GM23338 (cell line): Measurements from ENCODE around the gene TOB2. TPM values are rescaled to one million over a fixed set of nuclear protein-coding genes. Genes with fewer than 3 reads are reported as not detected.
A peak's percentile ranks its signal among the peaks of the same experiment; 100 is the strongest.

ENCODE experiments used
- ATAC-seq: fragments of 200-7000 bp; cut with Tn5 transposase; 3 replicates; pipeline ENCODE4 v1.9.1; 2020
- DNase-seq: peaks from one replicate; pipeline ENCODE4 v3.0.0-alpha.2; 2015; ENCODE audit warnings: low spot score
- H2AFZ ChIP-seq: fragments of 200-600 bp; sonication (generic); 2 replicates; pipeline ENCODE4 v1.8.0; 2016; ENCODE audit warnings: antibody characterized with exemption, mild to moderate bottlenecking, moderate library complexity
- H3F3A ChIP-seq: fragments of 200-600 bp; sonication (generic); replicated peaks from 2 replicates; pipeline ENCODE4 v1.8.0; 2017; ENCODE audit warnings: antibody characterized with exemption, mixed run types, low read depth
- H3K27ac ChIP-seq: fragments of 200-600 bp; sonication (generic); 2 replicates; pipeline ENCODE4 v1.6.1; 2016; ENCODE audit warnings: low read depth
- H3K27me3 ChIP-seq: fragments of 200-600 bp; sonication (generic); 2 replicates; pipeline ENCODE4 v1.8.0; 2016; ENCODE audit warnings: mild to moderate bottlenecking, mixed run types, moderate library complexity; ENCODE audit not compliant: insufficient read depth
- H3K36me3 ChIP-seq: fragments of 200-600 bp; sonication (generic); 2 replicates; pipeline ENCODE4 v1.8.0; 2016; ENCODE audit warnings: mild to moderate bottlenecking; ENCODE audit not compliant: insufficient read depth
- H3K4me1 ChIP-seq: fragments of 200-600 bp; sonication (generic); 2 replicates; pipeline ENCODE4 v1.8.0; 2016; ENCODE audit warnings: mild to moderate bottlenecking, moderate library complexity; ENCODE audit not compliant: insufficient read depth
- H3K4me2 ChIP-seq: fragments of 200-600 bp; sonication (generic); 2 replicates; pipeline ENCODE4 v1.7.1; 2017; ENCODE audit warnings: mixed run types
- H3K4me3 ChIP-seq: fragments of 200-600 bp; sonication (generic); 2 replicates; pipeline ENCODE4 v1.6.1; 2016; ENCODE audit warnings: mixed run types
- H3K79me2 ChIP-seq: fragments of 200-600 bp; sonication (generic); replicated peaks from 2 replicates; pipeline ENCODE4 v1.8.0; 2017; ENCODE audit warnings: mild to moderate bottlenecking; ENCODE audit not compliant: insufficient read depth
- H3K9me2 ChIP-seq: fragments of 200-600 bp; sonication (generic); 2 replicates; pipeline ENCODE4 v1.8.0; 2017; ENCODE audit not compliant: insufficient read depth
- H4K20me1 ChIP-seq: fragments of 200-600 bp; sonication (generic); replicated peaks from 2 replicates; pipeline ENCODE4 v1.8.0; 2017; ENCODE audit warnings: mild to moderate bottlenecking; ENCODE audit not compliant: insufficient read depth
- H3K27ac Mint-ChIP-seq: 2 replicates; pipeline ENCODE4 v1.8.0; 2020; ENCODE audit warnings: inconsistent platforms, mild to moderate bottlenecking, moderate library complexity, mixed read lengths
- H3K27me3 Mint-ChIP-seq: 3 replicates; pipeline ENCODE4 v1.8.0; 2022; ENCODE audit warnings: low read depth, mild to moderate bottlenecking, moderate library complexity, mixed read lengths, inconsistent platforms; ENCODE audit not compliant: insufficient read depth, poor library complexity
- H3K36me3 Mint-ChIP-seq: 3 replicates; pipeline ENCODE4 v1.8.0; 2021; ENCODE audit warnings: low read depth, mild to moderate bottlenecking, inconsistent platforms, moderate library complexity, mixed read lengths
- H3K4me1 Mint-ChIP-seq: 3 replicates; pipeline ENCODE4 v1.8.0; 2020; ENCODE audit warnings: mild to moderate bottlenecking, inconsistent platforms, mixed read lengths
- H3K4me3 Mint-ChIP-seq: 3 replicates; pipeline ENCODE4 v1.8.0; 2021; ENCODE audit warnings: moderate library complexity, mild to moderate bottlenecking, inconsistent platforms, mixed read lengths
- H3K9me3 Mint-ChIP-seq: 3 replicates; pipeline ENCODE4 v1.8.0; 2020; ENCODE audit warnings: moderate library complexity, mild to moderate bottlenecking, inconsistent platforms, mixed read lengths
- CREB1 ChIP-seq: fragments of 250-450 bp; sonication (Bioruptor Pico); IDR thresholded peaks from 2 replicates; pipeline ENCODE4 v1.5.0; 2020; ENCODE audit warnings: low read depth, mild to moderate bottlenecking, moderate library complexity
- EZH2 ChIP-seq: fragments of 200-600 bp; sonication (generic); IDR thresholded peaks from one replicate; pipeline ENCODE4 v1.8.0; 2017; ENCODE audit warnings: antibody characterized with exemption, mild to moderate bottlenecking, low read depth; ENCODE audit not compliant: unreplicated experiment
- EZH2phosphoT487 ChIP-seq: fragments of 200-600 bp; sonication (generic); IDR thresholded peaks from one replicate; pipeline ENCODE4 v1.8.1; 2018; ENCODE audit warnings: antibody characterized with exemption; ENCODE audit not compliant: unreplicated experiment
- JUNB ChIP-seq: IDR thresholded peaks from one replicate; pipeline ENCODE4 v1.6.1; 2016; ENCODE audit warnings: antibody characterized with exemption; ENCODE audit not compliant: unreplicated experiment
- NANOG ChIP-seq: IDR thresholded peaks from 2 replicates; pipeline ENCODE4 v1.6.1; 2016; ENCODE audit warnings: antibody characterized with exemption, borderline replicate concordance
- POLR2AphosphoS5 ChIP-seq: IDR thresholded peaks from 2 replicates; pipeline ENCODE4 v1.6.1; 2016; ENCODE audit warnings: antibody characterized with exemption, low read depth
- STAT1 ChIP-seq: IDR thresholded peaks from one replicate; pipeline ENCODE4 v1.6.1; 2016; ENCODE audit warnings: antibody characterized with exemption; ENCODE audit not compliant: unreplicated experiment
- ZNF114 ChIP-seq: fragments of 250-450 bp; sonication (Bioruptor Pico); IDR thresholded peaks from 2 replicates; pipeline ENCODE4 v1.5.0; 2020; ENCODE audit warnings: mild to moderate bottlenecking, moderate library complexity
- ZNF331 ChIP-seq: fragments of 250-450 bp; sonication (Bioruptor Pico); IDR thresholded peaks from 2 replicates; pipeline ENCODE4 v1.5.0; 2020; ENCODE audit warnings: low read depth, mild to moderate bottlenecking, moderate library complexity
- polyA plus RNA-seq: library from polyadenylated mRNA; unstranded; fragments of >200 nt; fragmentation: Nextera tagmentation; extraction: Ambion mirVana; gene quantifications from 2 replicates; pipeline ENCODE4 v1.2.1, GENCODE V29; 2016
- total RNA-seq: library from RNA; depleted of rRNA; stranded (reverse); fragments of >200 nt; shearing (Covaris generic); gene quantifications from 2 replicates; pipeline ENCODE4 v1.2.3, GENCODE V29; 2014
- TF ChIP-seq, protein P1 (sequence below), 2 experiments: fragments of 200-600 bp in 1 of 2; sonication (generic) in 1 of 2; conservative IDR thresholded peaks; 2 replicates each; pipeline versions ENCODE4 v1.5.1 to v1.6.1; 2016 to 2017; ENCODE audit warnings: antibody characterized with exemption in 2 of 2, low read depth in 2 of 2, mild to moderate bottlenecking in 2 of 2, moderate library complexity in 1 of 2
- TF ChIP-seq, protein P2 (sequence below): IDR thresholded peaks from one replicate; pipeline ENCODE4 v1.6.1; 2018; ENCODE audit warnings: antibody characterized with exemption; ENCODE audit not compliant: unreplicated experiment
- TF ChIP-seq, protein P3 (sequence below): fragments of 250-450 bp; sonication (Bioruptor Pico); IDR thresholded peaks from 2 replicates; pipeline ENCODE4 v1.5.0; 2020; ENCODE audit warnings: mild to moderate bottlenecking, moderate library complexity
- TF ChIP-seq, protein P4 (sequence below): IDR thresholded peaks from 2 replicates; pipeline ENCODE4 v1.6.1; 2016; ENCODE audit warnings: antibody characterized with exemption

TOB2 gene
- total and polyA plus RNA-seq, 2 experiments from 2014 or later, result 27.3 to 47.2 TPM

GRCh38 chr22:41448189-41448808 lies 1.7 kb upstream of the TOB2 start:
- H3K36me3 Mint-ChIP-seq, result peaks cover 24% of the 10 kb centered on the region
- ATAC-seq, result peak; percentile 68
- Histone ChIP-seq H3F3A (peaks cover 11% of the 10 kb centered on the region; the same call in 1 of the 2 replicates), H3K4me2 (peak overlapping the region; percentile 100), H3K36me3 (0 out of 2 replicates have a peak, but pooled peaks cover 3% of the 10 kb centered on the region), H2AFZ (no peak overlapping the region), H3K27ac (peak overlapping the region; percentile 99), H3K4me3 (peak overlapping the region; percentile 99), H3K9me2 (no peaks in the 10 kb centered on the region), H3K27me3 (no peaks in the 10 kb centered on the region), H3K79me2 (peaks cover 28% of the 10 kb centered on the region), H3K4me1 (peaks cover 5% of the 10 kb centered on the region), H4K20me1 (peaks cover 7% of the 10 kb centered on the region)
- peak overlapping the region; percentile 99 for H3K27ac Mint-ChIP-seq
- H3K27me3 Mint-ChIP-seq, result peaks cover 36% of the 10 kb centered on the region
- peak overlapping the region; percentile 99 for H3K4me3 Mint-ChIP-seq
- H3K4me1 Mint-ChIP-seq, result peaks cover 13% of the 10 kb centered on the region
- TF ChIP-seq, protein P1, sequence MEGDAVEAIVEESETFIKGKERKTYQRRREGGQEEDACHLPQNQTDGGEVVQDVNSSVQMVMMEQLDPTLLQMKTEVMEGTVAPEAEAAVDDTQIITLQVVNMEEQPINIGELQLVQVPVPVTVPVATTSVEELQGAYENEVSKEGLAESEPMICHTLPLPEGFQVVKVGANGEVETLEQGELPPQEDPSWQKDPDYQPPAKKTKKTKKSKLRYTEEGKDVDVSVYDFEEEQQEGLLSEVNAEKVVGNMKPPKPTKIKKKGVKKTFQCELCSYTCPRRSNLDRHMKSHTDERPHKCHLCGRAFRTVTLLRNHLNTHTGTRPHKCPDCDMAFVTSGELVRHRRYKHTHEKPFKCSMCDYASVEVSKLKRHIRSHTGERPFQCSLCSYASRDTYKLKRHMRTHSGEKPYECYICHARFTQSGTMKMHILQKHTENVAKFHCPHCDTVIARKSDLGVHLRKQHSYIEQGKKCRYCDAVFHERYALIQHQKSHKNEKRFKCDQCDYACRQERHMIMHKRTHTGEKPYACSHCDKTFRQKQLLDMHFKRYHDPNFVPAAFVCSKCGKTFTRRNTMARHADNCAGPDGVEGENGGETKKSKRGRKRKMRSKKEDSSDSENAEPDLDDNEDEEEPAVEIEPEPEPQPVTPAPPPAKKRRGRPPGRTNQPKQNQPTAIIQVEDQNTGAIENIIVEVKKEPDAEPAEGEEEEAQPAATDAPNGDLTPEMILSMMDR (conservative IDR thresholded peaks at IDR 0.05; ENCODE audit: low read depth in 2 of 2), result no peak
- peak; percentile 94 for TF ChIP-seq CREB1 (CRISPR knock-in tag)
- TF ChIP-seq, protein P2, sequence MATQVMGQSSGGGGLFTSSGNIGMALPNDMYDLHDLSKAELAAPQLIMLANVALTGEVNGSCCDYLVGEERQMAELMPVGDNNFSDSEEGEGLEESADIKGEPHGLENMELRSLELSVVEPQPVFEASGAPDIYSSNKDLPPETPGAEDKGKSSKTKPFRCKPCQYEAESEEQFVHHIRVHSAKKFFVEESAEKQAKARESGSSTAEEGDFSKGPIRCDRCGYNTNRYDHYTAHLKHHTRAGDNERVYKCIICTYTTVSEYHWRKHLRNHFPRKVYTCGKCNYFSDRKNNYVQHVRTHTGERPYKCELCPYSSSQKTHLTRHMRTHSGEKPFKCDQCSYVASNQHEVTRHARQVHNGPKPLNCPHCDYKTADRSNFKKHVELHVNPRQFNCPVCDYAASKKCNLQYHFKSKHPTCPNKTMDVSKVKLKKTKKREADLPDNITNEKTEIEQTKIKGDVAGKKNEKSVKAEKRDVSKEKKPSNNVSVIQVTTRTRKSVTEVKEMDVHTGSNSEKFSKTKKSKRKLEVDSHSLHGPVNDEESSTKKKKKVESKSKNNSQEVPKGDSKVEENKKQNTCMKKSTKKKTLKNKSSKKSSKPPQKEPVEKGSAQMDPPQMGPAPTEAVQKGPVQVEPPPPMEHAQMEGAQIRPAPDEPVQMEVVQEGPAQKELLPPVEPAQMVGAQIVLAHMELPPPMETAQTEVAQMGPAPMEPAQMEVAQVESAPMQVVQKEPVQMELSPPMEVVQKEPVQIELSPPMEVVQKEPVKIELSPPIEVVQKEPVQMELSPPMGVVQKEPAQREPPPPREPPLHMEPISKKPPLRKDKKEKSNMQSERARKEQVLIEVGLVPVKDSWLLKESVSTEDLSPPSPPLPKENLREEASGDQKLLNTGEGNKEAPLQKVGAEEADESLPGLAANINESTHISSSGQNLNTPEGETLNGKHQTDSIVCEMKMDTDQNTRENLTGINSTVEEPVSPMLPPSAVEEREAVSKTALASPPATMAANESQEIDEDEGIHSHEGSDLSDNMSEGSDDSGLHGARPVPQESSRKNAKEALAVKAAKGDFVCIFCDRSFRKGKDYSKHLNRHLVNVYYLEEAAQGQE, result no peak
- TF ChIP-seq EZH2phosphoT487, result no peak
- no peak for TF ChIP-seq STAT1
- TF ChIP-seq NANOG, result no peak
- no peak for TF ChIP-seq ZNF331 (CRISPR knock-in tag)
- no peak for TF ChIP-seq ZNF114 (CRISPR knock-in tag)
- TF ChIP-seq JUNB, result no peak
- TF ChIP-seq, protein P3, sequence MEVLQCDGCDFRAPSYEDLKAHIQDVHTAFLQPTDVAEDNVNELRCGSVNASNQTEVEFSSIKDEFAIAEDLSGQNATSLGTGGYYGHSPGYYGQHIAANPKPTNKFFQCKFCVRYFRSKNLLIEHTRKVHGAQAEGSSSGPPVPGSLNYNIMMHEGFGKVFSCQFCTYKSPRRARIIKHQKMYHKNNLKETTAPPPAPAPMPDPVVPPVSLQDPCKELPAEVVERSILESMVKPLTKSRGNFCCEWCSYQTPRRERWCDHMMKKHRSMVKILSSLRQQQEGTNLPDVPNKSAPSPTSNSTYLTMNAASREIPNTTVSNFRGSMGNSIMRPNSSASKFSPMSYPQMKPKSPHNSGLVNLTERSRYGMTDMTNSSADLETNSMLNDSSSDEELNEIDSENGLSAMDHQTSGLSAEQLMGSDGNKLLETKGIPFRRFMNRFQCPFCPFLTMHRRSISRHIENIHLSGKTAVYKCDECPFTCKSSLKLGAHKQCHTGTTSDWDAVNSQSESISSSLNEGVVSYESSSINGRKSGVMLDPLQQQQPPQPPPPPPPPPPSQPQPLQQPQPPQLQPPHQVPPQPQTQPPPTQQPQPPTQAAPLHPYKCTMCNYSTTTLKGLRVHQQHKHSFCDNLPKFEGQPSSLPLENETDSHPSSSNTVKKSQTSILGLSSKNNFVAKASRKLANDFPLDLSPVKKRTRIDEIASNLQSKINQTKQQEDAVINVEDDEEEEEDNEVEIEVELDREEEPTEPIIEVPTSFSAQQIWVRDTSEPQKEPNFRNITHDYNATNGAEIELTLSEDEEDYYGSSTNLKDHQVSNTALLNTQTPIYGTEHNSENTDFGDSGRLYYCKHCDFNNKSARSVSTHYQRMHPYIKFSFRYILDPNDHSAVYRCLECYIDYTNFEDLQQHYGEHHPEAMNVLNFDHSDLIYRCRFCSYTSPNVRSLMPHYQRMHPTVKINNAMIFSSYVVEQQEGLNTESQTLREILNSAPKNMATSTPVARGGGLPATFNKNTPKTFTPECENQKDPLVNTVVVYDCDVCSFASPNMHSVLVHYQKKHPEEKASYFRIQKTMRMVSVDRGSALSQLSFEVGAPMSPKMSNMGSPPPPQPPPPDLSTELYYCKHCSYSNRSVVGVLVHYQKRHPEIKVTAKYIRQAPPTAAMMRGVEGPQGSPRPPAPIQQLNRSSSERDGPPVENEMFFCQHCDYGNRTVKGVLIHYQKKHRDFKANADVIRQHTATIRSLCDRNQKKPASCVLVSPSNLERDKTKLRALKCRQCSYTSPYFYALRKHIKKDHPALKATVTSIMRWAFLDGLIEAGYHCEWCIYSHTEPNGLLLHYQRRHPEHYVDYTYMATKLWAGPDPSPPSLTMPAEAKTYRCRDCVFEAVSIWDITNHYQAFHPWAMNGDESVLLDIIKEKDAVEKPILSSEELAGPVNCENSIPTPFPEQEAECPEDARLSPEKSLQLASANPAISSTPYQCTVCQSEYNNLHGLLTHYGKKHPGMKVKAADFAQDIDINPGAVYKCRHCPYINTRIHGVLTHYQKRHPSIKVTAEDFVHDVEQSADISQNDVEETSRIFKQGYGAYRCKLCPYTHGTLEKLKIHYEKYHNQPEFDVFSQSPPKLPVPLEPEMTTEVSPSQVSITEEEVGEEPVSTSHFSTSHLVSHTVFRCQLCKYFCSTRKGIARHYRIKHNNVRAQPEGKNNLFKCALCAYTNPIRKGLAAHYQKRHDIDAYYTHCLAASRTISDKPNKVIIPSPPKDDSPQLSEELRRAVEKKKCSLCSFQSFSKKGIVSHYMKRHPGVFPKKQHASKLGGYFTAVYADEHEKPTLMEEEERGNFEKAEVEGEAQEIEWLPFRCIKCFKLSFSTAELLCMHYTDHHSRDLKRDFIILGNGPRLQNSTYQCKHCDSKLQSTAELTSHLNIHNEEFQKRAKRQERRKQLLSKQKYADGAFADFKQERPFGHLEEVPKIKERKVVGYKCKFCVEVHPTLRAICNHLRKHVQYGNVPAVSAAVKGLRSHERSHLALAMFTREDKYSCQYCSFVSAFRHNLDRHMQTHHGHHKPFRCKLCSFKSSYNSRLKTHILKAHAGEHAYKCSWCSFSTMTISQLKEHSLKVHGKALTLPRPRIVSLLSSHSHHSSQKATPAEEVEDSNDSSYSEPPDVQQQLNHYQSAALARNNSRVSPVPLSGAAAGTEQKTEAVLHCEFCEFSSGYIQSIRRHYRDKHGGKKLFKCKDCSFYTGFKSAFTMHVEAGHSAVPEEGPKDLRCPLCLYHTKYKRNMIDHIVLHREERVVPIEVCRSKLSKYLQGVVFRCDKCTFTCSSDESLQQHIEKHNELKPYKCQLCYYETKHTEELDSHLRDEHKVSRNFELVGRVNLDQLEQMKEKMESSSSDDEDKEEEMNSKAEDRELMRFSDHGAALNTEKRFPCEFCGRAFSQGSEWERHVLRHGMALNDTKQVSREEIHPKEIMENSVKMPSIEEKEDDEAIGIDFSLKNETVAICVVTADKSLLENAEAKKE (CRISPR knock-in tag), result no peak
- TF ChIP-seq EZH2, result no peak
- TF ChIP-seq, protein P4, sequence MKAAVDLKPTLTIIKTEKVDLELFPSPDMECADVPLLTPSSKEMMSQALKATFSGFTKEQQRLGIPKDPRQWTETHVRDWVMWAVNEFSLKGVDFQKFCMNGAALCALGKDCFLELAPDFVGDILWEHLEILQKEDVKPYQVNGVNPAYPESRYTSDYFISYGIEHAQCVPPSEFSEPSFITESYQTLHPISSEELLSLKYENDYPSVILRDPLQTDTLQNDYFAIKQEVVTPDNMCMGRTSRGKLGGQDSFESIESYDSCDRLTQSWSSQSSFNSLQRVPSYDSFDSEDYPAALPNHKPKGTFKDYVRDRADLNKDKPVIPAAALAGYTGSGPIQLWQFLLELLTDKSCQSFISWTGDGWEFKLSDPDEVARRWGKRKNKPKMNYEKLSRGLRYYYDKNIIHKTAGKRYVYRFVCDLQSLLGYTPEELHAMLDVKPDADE, result peak; percentile 78; the same call in 1 of the 2 replicates
- peak; percentile 70 for TF ChIP-seq POLR2AphosphoS5
- peak; percentile 99 for DNase-seq
- H3K9me3 Mint-ChIP-seq, result peaks cover 3% of the 10 kb centered on the region; the same call in 1 of the 3 replicates
